ENCODE data around the gene RBM28.
"Not testable (repeated sequence)": the region's sequence is repeated elsewhere in the genome, so short reads cannot be mapped to it uniquely, and the experiment has no call there.

RBM28 gene

GRCh38 chr7:128280451-128280850 is 63.3 kb downstream of the RBM28 start:
- DNase-seq = not testable (repeated sequence)

DNA sequence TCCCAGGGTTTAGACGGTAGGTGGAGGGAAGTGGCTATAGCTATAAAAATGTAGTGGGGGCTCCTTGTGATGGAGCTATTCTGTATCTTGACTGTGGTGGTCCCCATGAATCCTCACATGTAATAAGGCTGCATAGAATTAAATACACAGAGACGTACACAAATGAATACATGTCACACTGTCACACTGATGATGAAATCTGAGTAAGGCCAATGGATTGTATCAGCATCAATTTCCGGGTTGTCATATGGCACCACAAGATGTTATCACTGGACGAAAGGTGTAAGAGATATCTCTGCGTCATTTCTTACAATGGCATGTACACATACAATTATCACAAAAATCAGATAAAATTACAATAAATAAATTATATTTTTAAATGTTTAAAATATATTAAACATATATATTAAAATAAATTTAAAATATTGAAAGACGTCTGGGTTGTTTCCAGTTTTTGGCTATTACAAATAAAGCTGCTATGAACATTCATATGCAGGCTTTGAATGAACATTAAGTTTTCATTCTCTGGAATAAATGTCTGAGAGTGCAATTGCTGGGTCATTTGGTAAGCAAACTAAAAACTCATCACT is 64.5 kb downstream of the RBM28 start:
- DNase-seq = no peak

GRCh38 chr7:128278366-128278765 is 65.3 kb downstream of the RBM28 start:
- DNase-seq = no peak

DNA sequence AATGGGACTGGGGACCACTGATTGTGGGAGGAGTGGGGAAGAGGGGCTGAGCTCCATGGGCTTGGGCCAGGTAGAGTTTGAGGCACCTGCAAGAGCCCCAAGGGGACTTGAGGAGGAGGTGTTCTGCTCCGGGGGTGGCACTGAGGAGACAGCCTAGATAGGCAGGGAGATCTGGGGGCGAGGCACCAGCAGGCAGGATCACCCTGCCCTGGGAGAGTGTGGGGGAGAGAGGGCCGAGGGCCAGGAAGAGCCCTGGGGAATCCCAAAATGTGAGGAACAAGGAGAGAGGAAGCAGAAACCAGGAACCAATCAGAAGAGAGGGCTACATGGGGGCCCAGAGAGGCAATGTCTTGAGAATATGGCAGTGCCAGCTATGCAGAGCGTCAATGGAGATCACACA is 68.0 kb downstream of the RBM28 start:
- no peak for DNase-seq

GRCh38 chr7:128274884-128275603 is 68.7 kb downstream of the RBM28 start:
- no peak for DNase-seq

GRCh38 chr7:128274246-128274883 is 69.3 kb downstream of the RBM28 start:
- no peak for DNase-seq

- DNase-seq = no peak
Observed at GRCh38 chr7:128271942-128272481, 71.7 kb downstream of the RBM28 start.

GRCh38 chr7:128271471-128271941 is 72.2 kb downstream of the RBM28 start:
- no peak for DNase-seq

- no peak for DNase-seq
Observed at GRCh38 chr7:128270826-128271272, 72.9 kb downstream of the RBM28 start.

DNA sequence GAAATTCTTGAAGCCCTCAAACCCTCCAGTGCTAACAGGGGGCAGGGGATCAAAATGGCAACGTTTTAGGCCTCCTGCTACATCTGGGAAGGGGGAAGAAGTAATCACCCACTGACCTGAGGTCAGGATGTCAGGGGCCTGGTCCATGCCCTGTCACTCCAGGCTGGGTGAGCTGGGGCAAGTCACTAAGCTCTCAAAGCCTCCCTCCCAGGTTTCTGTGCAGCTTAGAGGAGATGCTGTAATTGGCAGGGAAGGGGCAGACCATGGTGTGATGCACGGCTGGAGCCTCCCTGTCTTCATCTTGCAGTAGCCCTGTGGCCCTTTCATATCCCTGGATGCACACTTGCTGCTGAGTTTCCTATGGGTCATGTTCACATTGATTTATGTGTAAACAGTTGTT is 75.5 kb downstream of the RBM28 start:
- DNase-seq = no peak

DNA sequence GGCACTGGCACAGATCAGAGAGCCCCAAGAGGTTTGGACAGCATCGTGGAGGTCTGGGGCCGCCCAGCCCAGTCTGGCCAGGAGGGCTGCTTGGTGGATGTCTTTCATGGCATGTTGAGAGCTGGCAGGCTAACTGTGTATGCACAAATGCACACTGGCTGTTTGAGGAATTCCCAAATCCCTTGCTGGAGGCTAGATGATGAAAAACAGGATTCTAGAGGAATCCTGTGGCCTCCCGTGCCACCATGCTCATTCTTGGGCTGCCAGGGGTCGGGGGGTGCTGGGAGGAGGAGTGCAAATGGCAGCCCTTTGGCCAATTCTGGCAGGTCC is 76.1 kb downstream of the RBM28 start:
- DNase-seq = no peak

- DNase-seq = peak; percentile 38
Observed at GRCh38 chr7:128266883-128267594, 76.7 kb downstream of the RBM28 start.

DNA sequence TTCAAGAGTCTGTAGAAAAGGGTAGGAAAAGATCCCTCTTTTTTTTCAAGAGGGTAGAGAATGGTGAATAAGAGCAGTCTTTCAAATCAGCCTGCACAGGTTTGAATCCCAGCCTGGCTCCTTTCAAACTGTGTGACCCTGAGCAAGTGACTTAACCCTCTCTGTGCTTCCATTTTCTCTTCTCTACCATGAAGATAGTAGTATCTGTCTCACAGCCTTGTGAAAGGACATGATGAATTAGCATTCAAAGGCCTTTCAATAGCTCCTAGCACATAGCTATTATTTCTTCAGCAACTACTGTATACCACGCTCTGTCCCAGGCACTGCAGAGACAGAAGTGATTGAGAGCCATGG is 77.2 kb downstream of the RBM28 start:
- no peak for DNase-seq

GRCh38 chr7:128265906-128266300 is 77.8 kb downstream of the RBM28 start:
- no peak for DNase-seq

DNA sequence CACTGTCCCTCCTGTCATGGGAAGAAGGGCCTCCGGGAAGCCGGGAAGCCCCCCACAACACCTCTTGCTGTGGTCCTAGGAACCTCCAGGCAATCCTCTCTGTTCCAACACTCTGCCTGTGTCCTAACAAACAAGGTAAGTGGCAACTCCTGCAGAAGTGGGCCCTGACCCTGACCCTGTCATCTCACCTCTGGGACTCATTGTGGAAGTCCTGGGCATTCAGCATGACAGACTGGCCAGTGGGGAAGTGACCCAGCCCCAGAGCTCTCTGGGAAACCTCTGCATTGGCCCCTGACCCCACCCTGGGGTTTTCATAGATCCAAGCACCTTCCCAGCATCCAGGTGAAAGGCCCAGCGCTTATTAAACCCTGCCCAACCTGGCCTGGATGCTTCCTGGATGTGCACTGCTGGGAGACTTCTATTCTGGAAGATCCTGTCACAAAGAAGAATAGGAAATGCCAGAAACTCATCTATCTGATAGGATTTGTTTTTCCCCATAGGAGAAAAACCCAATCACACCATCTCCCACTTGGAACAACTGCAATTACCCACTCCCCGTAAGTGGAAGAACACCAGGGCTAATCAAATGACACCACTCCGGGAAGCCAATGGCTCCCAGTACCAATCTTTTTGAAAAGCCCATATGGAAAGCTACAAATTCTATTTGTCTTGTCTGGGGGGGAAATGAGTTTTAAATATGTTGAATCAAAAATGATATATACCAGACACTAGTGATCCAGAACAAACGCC is 78.4 kb downstream of the RBM28 start:
- no peak for DNase-seq

DNA sequence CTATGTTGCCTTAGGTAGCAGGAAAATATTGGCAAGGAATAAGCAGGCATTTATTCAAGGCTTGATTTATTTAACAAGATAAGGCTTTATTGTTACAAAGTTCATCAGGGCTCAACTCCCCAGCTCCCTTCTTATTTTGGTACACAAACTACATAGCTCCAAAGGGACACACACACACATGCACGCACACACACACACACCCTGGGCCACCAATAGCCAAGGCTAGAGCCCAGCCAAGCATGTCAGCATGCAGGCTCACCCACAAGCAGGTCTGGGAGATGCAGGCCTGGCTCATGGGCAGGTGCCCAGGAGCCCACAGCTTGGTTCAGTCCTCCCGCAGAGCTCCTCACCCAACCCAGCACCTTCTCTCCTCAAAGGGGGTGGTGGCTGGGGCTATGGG is 79.2 kb downstream of the RBM28 start:
- no peak for DNase-seq

GRCh38 chr7:128263420-128263819 is 80.3 kb downstream of the RBM28 start:
- no peak for DNase-seq

GRCh38 chr7:128262273-128263028 is 81.3 kb downstream of the RBM28 start:
- no peak for DNase-seq

GRCh38 chr7:128260069-128260795 is 83.5 kb downstream of the RBM28 start:
- no peak for DNase-seq

DNA sequence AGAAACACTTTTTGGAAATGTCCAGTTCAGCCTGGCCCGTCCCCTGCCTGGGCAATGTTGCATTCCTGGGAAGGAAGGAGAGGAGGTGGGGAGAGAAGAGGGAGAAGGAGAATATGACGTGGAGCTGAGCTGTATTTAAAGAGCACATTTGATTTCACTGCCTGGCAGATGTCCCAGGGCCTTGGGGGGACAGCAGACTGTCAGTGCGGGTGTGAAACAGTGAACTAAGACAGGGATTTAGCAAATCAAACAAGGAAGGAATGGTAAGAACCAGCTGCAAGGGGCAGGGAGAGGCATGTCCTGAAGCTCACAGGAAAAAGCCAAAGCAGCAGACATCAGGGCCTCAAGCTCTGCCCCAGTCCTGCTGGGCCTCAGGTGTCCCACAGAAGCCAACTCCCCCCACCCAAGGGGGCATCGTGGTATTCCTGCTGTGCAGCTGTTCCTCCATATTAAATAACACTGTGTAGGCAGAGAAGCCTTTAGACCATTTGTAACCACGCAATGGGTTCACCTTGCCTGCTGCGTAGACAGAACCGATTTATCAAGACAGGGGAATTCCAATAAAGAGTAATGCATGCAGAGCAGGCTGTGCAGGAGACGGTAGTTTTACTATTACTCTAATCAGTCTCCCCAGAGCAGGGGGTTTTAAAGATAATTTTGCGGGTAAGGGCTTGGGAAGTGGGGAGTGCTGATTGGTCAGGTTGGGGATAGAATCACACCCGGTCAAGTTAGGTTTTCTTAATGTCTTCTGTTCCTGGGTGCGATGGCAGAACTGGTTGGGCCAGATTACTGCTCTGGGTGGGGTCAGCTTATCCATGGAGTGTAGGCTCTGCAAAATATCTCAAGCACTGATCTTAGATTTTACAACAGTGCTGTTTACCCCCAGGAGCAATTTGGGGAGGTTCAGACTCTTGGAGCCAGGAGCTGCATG is 84.3 kb downstream of the RBM28 start:
- no peak for DNase-seq
